Measurements from ENCODE around the gene AGPAT3.
A peak's percentile ranks its signal among the peaks of the same experiment; 100 is the strongest.

Gene AGPAT3

GRCh38 chr21:43854773-43855633 is 10.0 kb upstream of the AGPAT3 start:
- Histone ChIP-seq H3K4me2 (ENCODE audit: low read length) (peak overlapping the region; percentile 35), H3K4me1 (ENCODE audit: control insufficient read depth, low read length) (peaks cover 15% of the 10 kb centered on the region), H4K20me1 (ENCODE audit: control insufficient read depth, insufficient read depth, low read depth, low read length) (no peaks in the 10 kb centered on the region), H3K27me3 (ENCODE audit: control insufficient read depth, low read length) (peaks cover 17% of the 10 kb centered on the region; the same call in 1 of the 2 replicates), H3K9me2 (replicated peaks; ENCODE audit: control insufficient read depth, low read length) (no peaks in the 10 kb centered on the region), H3K9me3 (ENCODE audit: control insufficient read depth, insufficient read depth, low read length) (no peaks in the 10 kb centered on the region), H3K4me3 (ENCODE audit: low read length) (no peak overlapping the region), H3K36me3 (ENCODE audit: control insufficient read depth, low read length) (no peaks in the 10 kb centered on the region), H3K79me2 (ENCODE audit: control insufficient read depth, low read length) (no peaks in the 10 kb centered on the region), H3F3A (ENCODE audit: control insufficient read depth, insufficient read depth) (no peaks in the 10 kb centered on the region), H3K27ac (ENCODE audit: low read depth, low read length) (no peak overlapping the region)
- TF ChIP-seq, protein P1, sequence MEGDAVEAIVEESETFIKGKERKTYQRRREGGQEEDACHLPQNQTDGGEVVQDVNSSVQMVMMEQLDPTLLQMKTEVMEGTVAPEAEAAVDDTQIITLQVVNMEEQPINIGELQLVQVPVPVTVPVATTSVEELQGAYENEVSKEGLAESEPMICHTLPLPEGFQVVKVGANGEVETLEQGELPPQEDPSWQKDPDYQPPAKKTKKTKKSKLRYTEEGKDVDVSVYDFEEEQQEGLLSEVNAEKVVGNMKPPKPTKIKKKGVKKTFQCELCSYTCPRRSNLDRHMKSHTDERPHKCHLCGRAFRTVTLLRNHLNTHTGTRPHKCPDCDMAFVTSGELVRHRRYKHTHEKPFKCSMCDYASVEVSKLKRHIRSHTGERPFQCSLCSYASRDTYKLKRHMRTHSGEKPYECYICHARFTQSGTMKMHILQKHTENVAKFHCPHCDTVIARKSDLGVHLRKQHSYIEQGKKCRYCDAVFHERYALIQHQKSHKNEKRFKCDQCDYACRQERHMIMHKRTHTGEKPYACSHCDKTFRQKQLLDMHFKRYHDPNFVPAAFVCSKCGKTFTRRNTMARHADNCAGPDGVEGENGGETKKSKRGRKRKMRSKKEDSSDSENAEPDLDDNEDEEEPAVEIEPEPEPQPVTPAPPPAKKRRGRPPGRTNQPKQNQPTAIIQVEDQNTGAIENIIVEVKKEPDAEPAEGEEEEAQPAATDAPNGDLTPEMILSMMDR (IDR thresholded peaks at IDR 0.05; ENCODE audit: low read depth, low read length, poor library complexity, severe bottlenecking) = no peak
- TF ChIP-seq EZH2phosphoT487 (IDR thresholded peaks at IDR 0.05; ENCODE audit: borderline replicate concordance, low read length) = no peak

GRCh38 chr21:43855955-43856354 is 9.1 kb upstream of the AGPAT3 start:
- H3K4me1 ChIP-seq (ENCODE audit: control insufficient read depth, low read length) = peaks cover 16% of the 10 kb centered on the region
- no peaks in the 10 kb centered on the region for H3K79me2 ChIP-seq (ENCODE audit: control insufficient read depth, low read length)
- no peak overlapping the region for H3K4me3 ChIP-seq (ENCODE audit: low read length)
- no peak overlapping the region for H3K4me2 ChIP-seq (ENCODE audit: low read length)
- H3K9me3 ChIP-seq (ENCODE audit: control insufficient read depth, insufficient read depth, low read length) = no peaks in the 10 kb centered on the region
- H4K20me1 ChIP-seq (ENCODE audit: control insufficient read depth, insufficient read depth, low read depth, low read length) = no peaks in the 10 kb centered on the region
- H3K27ac ChIP-seq (ENCODE audit: low read depth, low read length) = no peak overlapping the region
- no peaks in the 10 kb centered on the region for H3K9me2 ChIP-seq (replicated peaks; ENCODE audit: control insufficient read depth, low read length)
- no peaks in the 10 kb centered on the region for H3F3A ChIP-seq (ENCODE audit: control insufficient read depth, insufficient read depth)
- H3K36me3 ChIP-seq (ENCODE audit: control insufficient read depth, low read length) = no peaks in the 10 kb centered on the region
- H3K27me3 ChIP-seq (ENCODE audit: control insufficient read depth, low read length) = peaks cover 17% of the 10 kb centered on the region; the same call in 1 of the 2 replicates
- TF ChIP-seq EZH2phosphoT487 (IDR thresholded peaks at IDR 0.05; ENCODE audit: borderline replicate concordance, low read length) = no peak
- TF ChIP-seq, protein P1 (IDR thresholded peaks at IDR 0.05; ENCODE audit: low read depth, low read length, poor library complexity, severe bottlenecking) = no peak

DNA sequence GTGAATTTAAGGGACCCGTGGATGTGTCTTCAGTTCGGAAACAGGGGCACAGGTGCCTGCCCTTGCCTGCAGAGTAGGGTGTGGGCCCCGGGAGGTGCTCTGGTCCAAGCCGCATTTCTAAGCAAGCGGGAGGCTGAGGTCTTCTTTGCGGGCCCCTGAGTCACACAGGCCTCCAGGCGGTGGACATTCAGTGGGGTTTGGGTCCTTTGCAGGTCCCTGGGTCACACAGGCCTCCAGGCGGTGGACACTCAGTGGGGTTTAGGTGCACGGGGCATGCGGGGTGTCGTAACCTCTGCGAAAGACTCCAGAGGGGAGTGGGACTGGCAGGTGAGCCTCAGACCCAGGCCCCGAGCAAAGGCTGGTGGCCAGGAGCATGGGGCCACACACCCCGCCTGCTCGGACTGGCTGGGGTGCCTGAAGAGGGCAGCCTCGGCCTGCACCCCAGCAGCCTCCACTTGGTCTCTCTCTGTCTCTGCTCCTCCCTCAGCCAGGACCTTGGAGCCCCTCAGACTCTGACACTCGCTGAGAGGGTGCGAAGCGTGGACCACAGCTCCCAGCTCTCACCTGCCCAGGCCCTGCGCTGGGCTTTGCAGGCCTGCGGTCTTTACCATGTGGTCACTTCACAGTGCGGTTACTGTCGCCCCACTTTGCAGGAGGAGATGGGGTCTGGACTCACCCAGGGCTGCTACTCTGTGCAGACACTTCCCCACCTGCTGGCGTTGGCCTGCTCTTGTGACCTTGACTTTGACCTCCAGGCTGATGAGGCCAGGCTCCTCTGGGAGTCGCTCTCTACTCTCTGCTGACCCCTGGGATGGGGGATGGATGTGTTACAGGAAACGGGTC is 6.0 kb upstream of the AGPAT3 start:
- Histone ChIP-seq H3K79me2 (ENCODE audit: control insufficient read depth, low read length) (no peaks in the 10 kb centered on the region), H3K27me3 (ENCODE audit: control insufficient read depth, low read length) (peaks cover 14% of the 10 kb centered on the region; the same call in 1 of the 2 replicates), H4K20me1 (ENCODE audit: control insufficient read depth, insufficient read depth, low read depth, low read length) (no peaks in the 10 kb centered on the region), H3K36me3 (ENCODE audit: control insufficient read depth, low read length) (no peaks in the 10 kb centered on the region), H3K4me2 (ENCODE audit: low read length) (no peak overlapping the region), H3K9me2 (replicated peaks; ENCODE audit: control insufficient read depth, low read length) (no peaks in the 10 kb centered on the region), H3F3A (ENCODE audit: control insufficient read depth, insufficient read depth) (peaks cover 11% of the 10 kb centered on the region; the same call in 1 of the 2 replicates), H3K4me3 (ENCODE audit: low read length) (no peak overlapping the region), H3K4me1 (ENCODE audit: control insufficient read depth, low read length) (peaks cover 43% of the 10 kb centered on the region), H3K9me3 (ENCODE audit: control insufficient read depth, insufficient read depth, low read length) (no peaks in the 10 kb centered on the region), H3K27ac (ENCODE audit: low read depth, low read length) (no peak overlapping the region)
- no peak for TF ChIP-seq EZH2phosphoT487 (IDR thresholded peaks at IDR 0.05; ENCODE audit: borderline replicate concordance, low read length)
- TF ChIP-seq, protein P1 (IDR thresholded peaks at IDR 0.05; ENCODE audit: low read depth, low read length, poor library complexity, severe bottlenecking) = no peak
